Cardiac atrium fibroblast (primary cell): ENCODE results near the gene PIGV. TPM values are rescaled to one million over a fixed set of nuclear protein-coding genes. Genes with fewer than 3 reads are reported as not detected.

ENCODE experiments used
- total RNA-seq: library from RNA; depleted of rRNA; stranded (reverse); fragments of >200 nt; gene quantifications from 2 replicates; pipeline ENCODE4 v1.2.3, GENCODE V29; 2015

The PIGV gene
- 8.7 and 16.2 TPM in 2 replicates for total RNA-seq

GRCh38 chr1:26787706-26788514, at the start of gene PIGV:
TSS of gene PIGV (plus strand) at chr1:26787950. CDS start at chr1:26790816, 2,866 bp downstream.

GRCh38 chr1:26826261-26827105, 38.7 kb downstream of the PIGV start, which contains the start of gene ZDHHC18:
TSS of gene ZDHHC18 (plus strand) at chr1:26826688. CDS start at chr1:26826805, 117 bp downstream.

Other genes with a start within 250 kb of the PIGV start
- gene ARID1A, start 91.9 kb upstream of the PIGV start, total RNA-seq, result 16.2 and 18.1 TPM in 2 replicates
- gene ZDHHC18, start 38.7 kb downstream of the PIGV start, total RNA-seq, result 7.6 and 13.3 TPM in 2 replicates
- not detected in 2 replicates for gene SFN, start 75.2 kb downstream of the PIGV start, total RNA-seq
- 6.7 and 8.3 TPM in 2 replicates for gene GPN2, start 102.3 kb downstream of the PIGV start, total RNA-seq
- gene GPATCH3, start 112.5 kb downstream of the PIGV start, total RNA-seq, result 3.1 and 6.0 TPM in 2 replicates
- not detected in 2 replicates for gene NR0B2, start 126.0 kb downstream of the PIGV start, total RNA-seq
- 45.5 and 49.8 TPM in 2 replicates for gene NUDC, start 133.8 kb downstream of the PIGV start, total RNA-seq
- not detected in 2 replicates for gene KDF1, start 172.5 kb downstream of the PIGV start, total RNA-seq
- 52.8 and 116 TPM in 2 replicates for gene TRNP1, start 205.7 kb downstream of the PIGV start, total RNA-seq
- 13.8 and 27.4 TPM in 2 replicates for gene TENT5B, start 224.9 kb downstream of the PIGV start, total RNA-seq